TTC549 (cell line): ENCODE measurements around the gene KLF3.

Source experiments
- FAIRE-seq: peaks from 2 replicates; lab custom pipeline; 2012; peaks lifted over from hg19 to GRCh38; lab: Jason Lieb, UNC

Gene KLF3

DNA sequence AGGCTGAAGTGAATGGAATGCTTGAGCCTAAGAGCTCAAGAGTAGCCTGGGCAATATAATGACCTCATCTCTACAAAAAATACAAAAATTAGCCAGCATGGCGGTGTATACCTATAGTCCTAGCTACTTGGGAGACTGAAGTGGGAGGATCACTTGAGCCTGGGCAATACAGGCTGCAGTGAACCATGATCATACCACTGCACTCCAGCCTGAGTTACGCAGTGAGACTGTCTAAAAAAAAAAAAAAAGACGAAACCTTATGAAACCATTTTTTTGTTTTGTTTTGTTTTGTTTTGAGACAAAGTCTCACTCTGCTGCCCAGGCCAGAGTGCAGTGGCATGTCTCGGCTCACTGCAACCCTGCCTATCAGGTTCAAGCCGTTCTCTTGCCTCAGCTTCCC, 81.9 kb downstream of the KLF3 start:
- FAIRE-seq: no peak

DNA sequence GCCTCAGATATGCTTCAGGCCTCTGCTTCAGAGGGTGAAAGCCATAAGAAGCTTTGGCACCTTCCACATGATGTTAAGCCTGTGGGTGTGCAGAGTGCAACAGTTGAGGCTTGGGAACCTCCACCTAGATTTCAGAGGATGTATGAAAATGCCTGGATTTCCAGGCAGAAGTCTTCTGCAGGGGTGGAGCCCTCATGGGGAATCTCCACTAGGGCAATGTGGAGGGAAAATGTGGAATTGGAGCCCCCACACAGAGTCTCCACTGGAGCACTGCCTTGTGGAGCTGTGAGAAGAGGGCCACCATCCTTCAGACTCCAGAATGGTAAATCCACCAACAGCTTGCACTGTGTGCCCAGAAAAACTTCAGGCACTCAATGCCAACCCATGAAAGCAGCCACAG, 83.6 kb downstream of the KLF3 start:
- FAIRE-seq: no peak

DNA sequence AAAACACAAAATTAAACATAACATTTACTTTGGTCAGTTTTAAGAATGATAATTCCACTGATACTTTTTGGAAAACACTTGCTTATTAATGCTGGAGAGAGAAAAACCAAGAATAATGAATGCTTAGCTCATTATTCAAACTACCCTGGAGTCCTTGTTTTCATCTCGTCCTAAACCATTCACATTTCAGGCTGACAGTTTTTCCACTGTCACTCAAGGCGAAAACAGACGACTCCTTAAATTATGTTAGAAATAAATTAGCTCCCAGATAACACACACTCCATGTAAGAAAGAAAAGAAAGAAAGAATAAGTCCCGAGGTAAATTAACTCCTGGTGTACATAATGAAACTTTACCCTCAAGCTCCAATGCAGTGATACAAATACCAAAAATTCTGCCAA, 85.3 kb downstream of the KLF3 start:
- FAIRE-seq: no peak
